Endothelial cell of umbilical vein (primary cell): ENCODE data around the gene RTKN2.

Experiments
- CTCF ChIP-seq, 2 donors: IDR thresholded peaks; 1 replicate in 1 of 2; 2 replicates in 1 of 2; pipeline ENCODE4 v1.5.1; 2011; ENCODE audit warnings: low read length in 2 of 2, mild to moderate bottlenecking in 2 of 2, moderate library complexity in 2 of 2, control low read depth in 1 of 2, inconsistent platforms in 1 of 2, low read depth in 1 of 2; ENCODE audit not compliant: insufficient read depth in 1 of 2; ENCODE audit errors: extremely low read depth in 1 of 2
- EZH2 ChIP-seq: IDR thresholded peaks from 2 replicates; pipeline ENCODE4 v1.6.1; 2012; ENCODE audit warnings: borderline replicate concordance, low read depth, mild to moderate bottlenecking, moderate library complexity, low read length, inconsistent platforms; ENCODE audit not compliant: severe bottlenecking
- POLR2AphosphoS5 ChIP-seq: IDR thresholded peaks from 2 replicates; pipeline ENCODE4 v1.6.1; 2012; ENCODE audit warnings: low read depth, mild to moderate bottlenecking, control low read depth, low read length, moderate library complexity; ENCODE audit not compliant: insufficient read depth

- no peak for TF ChIP-seq EZH2
- TF ChIP-seq CTCF (IDR thresholded peaks at IDR 0.05; ENCODE audit: extremely low read depth in 1 of 2, insufficient read depth in 1 of 2, low read depth in 1 of 2, low read length in 2 of 2): no peak
- TF ChIP-seq POLR2AphosphoS5: no peak
Observed at GRCh38 chr10:62170732-62171131, 97.9 kb downstream of the RTKN2 start.
